Neural progenitor cell (in vitro differentiated cells): ENCODE measurements around the gene PRUNE2.

Experiments
- CTCF ChIP-seq: fragments of 200-600 bp; sonication (generic); IDR thresholded peaks from 2 replicates; pipeline ENCODE4 v1.5.1; 2017; ENCODE audit warnings: antibody characterized with exemption, mild to moderate bottlenecking
- EZH2 ChIP-seq: fragments of 200-600 bp; sonication (generic); IDR thresholded peaks from 2 replicates; pipeline ENCODE4 v1.6.1; 2017; ENCODE audit warnings: antibody characterized with exemption, mild to moderate bottlenecking, moderate library complexity
- EZH2phosphoT487 ChIP-seq: fragments of 200-600 bp; sonication (generic); IDR thresholded peaks from 2 replicates; pipeline ENCODE4 v1.6.1; 2017; ENCODE audit warnings: antibody characterized with exemption

- TF ChIP-seq CTCF (no peak), EZH2 (no peak), EZH2phosphoT487 (no peak)
Measured at GRCh38 chr9:76880210-76880609, 25.7 kb downstream of the PRUNE2 start.
